Endodermal cell (in vitro differentiated cells): Measurements from ENCODE around the gene SOX13. TPM values are rescaled to one million over a fixed set of nuclear protein-coding genes. Genes with fewer than 3 reads are reported as not detected.
A peak's percentile ranks its signal among the peaks of the same experiment; 100 is the strongest.

Experiments
- DNase-seq: peaks from one replicate; pipeline ENCODE4 v3.0.0-alpha.2; 2017
- H3K27ac ChIP-seq: 2 replicates; pipeline ENCODE4 v1.5.1; 2013; ENCODE audit warnings: mild to moderate bottlenecking, low read depth, low read length, moderate library complexity
- H3K27me3 ChIP-seq: 2 replicates; pipeline ENCODE4 v1.6.1; 2013; ENCODE audit warnings: mild to moderate bottlenecking, low read length, moderate library complexity; ENCODE audit not compliant: insufficient read depth, control insufficient read depth, poor library complexity, severe bottlenecking
- H3K36me3 ChIP-seq: 2 replicates; pipeline ENCODE4 v1.7.0; 2013; ENCODE audit warnings: mild to moderate bottlenecking, low read length, moderate library complexity; ENCODE audit not compliant: control insufficient read depth, insufficient read depth
- H3K4me1 ChIP-seq: one replicate; pipeline ENCODE4 v1.7.0; 2013; ENCODE audit warnings: low read length; ENCODE audit not compliant: control insufficient read depth, insufficient read depth
- H3K4me3 ChIP-seq: 2 replicates; pipeline ENCODE4 v1.5.1; 2013; ENCODE audit warnings: mild to moderate bottlenecking, low read length, moderate library complexity
- H3K9ac ChIP-seq: 2 replicates; pipeline ENCODE4 v1.6.1; 2013; ENCODE audit warnings: mild to moderate bottlenecking, low read length, moderate library complexity; ENCODE audit not compliant: poor library complexity, severe bottlenecking; ENCODE audit errors: extremely low read depth
- H3K9me3 ChIP-seq: 2 replicates; pipeline ENCODE4 v1.6.1; 2013; ENCODE audit warnings: mild to moderate bottlenecking, low read length, moderate library complexity; ENCODE audit not compliant: control insufficient read depth
- H3K27ac Mint-ChIP-seq: 2 replicates; pipeline ENCODE4 v1.8.0; 2020; ENCODE audit warnings: mixed read lengths
- H3K27me3 Mint-ChIP-seq: 2 replicates; pipeline ENCODE4 v1.8.0; 2021; ENCODE audit warnings: mild to moderate bottlenecking, mixed read lengths; ENCODE audit not compliant: insufficient read depth
- H3K36me3 Mint-ChIP-seq: 2 replicates; pipeline ENCODE4 v1.8.0; 2020; ENCODE audit warnings: low read depth, mixed read lengths
- H3K4me1 Mint-ChIP-seq: 2 replicates; pipeline ENCODE4 v1.8.0; 2020; ENCODE audit warnings: mixed read lengths
- H3K4me3 Mint-ChIP-seq: 2 replicates; pipeline ENCODE4 v1.8.0; 2020; ENCODE audit warnings: mild to moderate bottlenecking, moderate library complexity, mixed read lengths
- H3K9me3 Mint-ChIP-seq: 2 replicates; pipeline ENCODE4 v1.8.0; 2020; ENCODE audit warnings: mild to moderate bottlenecking, mixed read lengths
- WGBS, 2 experiments: methylation state at CpG; one replicate each; pipeline versions ENCODE4 v1.1.5 to v1.1.7; 2013; ENCODE audit warnings: missing lambda C conversion rate in 2 of 2, mixed read lengths in 1 of 2; ENCODE audit not compliant: insufficient coverage in 1 of 2, insufficient read length in 1 of 2; 5-methylcytosine and 5-hydroxymethylcytosine counted together
- total RNA-seq, 2 donors: library from RNA; stranded (reverse); fragmentation: NEBNext Ultra II Directional in 1 of 2; extraction: Animal tissue kit (Norgen Biotek cat#: 25700) in 1 of 2; gene quantifications; 2 replicates in 1 of 2; 3 replicates in 1 of 2; pipeline ENCODE4 v1.2.1, GENCODE V29; 2021
- TF ChIP-seq, protein P1 (sequence below): fragments of 200-600 bp; sonication (generic); conservative IDR thresholded peaks from 2 replicates; pipeline ENCODE4 v1.5.0; 2021; ENCODE audit warnings: antibody characterized with exemption, mild to moderate bottlenecking

The SOX13 gene
- total RNA-seq, 2 donors from 2014 or later = 75.3 to 85.3 TPM

DNA sequence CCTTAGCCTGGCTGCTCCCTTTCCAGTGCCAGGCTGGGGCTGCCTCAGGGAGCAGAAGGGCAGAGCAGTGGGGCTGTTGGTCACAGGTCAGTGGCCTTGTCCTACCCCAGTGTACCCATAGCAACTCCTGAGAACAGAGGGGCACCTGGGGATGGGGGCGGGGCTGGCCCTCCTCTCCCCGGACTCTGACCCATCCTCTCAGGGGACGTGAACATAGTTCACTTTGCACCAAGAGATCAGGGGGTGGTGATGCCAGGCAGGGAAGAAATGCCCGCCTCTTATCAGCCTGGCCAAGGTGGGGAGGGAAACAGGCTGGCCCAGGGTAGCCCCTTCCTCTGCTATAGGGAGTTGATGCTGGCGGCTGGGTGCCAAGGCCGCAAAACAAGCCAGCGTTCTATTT, 74.0 kb downstream of the SOX13 start:
- Histone ChIP-seq H3K4me3 (no peak overlapping the region), H3K36me3 (no peaks in the 10 kb centered on the region), H3K9ac (no peak overlapping the region), H3K27me3 (peaks cover 37% of the 10 kb centered on the region), H3K9me3 (no peaks in the 10 kb centered on the region), H3K27ac (no peak overlapping the region), H3K4me1 (no peaks in the 10 kb centered on the region)
- TF ChIP-seq, protein P1, sequence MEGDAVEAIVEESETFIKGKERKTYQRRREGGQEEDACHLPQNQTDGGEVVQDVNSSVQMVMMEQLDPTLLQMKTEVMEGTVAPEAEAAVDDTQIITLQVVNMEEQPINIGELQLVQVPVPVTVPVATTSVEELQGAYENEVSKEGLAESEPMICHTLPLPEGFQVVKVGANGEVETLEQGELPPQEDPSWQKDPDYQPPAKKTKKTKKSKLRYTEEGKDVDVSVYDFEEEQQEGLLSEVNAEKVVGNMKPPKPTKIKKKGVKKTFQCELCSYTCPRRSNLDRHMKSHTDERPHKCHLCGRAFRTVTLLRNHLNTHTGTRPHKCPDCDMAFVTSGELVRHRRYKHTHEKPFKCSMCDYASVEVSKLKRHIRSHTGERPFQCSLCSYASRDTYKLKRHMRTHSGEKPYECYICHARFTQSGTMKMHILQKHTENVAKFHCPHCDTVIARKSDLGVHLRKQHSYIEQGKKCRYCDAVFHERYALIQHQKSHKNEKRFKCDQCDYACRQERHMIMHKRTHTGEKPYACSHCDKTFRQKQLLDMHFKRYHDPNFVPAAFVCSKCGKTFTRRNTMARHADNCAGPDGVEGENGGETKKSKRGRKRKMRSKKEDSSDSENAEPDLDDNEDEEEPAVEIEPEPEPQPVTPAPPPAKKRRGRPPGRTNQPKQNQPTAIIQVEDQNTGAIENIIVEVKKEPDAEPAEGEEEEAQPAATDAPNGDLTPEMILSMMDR = no peak
- Mint-ChIP-seq H3K9me3 (no peaks in the 10 kb centered on the region), H3K4me1 (peaks cover 18% of the 10 kb centered on the region), H3K27ac (no peak overlapping the region), H3K36me3 (no peaks in the 10 kb centered on the region), H3K4me3 (no peak overlapping the region), H3K27me3 (peaks cover 21% of the 10 kb centered on the region)
- DNase-seq = no peak
- WGBS, 2 experiments = 90 to 91% methylated on average over 2 to 7 of the region's 7 CpGs

DNA sequence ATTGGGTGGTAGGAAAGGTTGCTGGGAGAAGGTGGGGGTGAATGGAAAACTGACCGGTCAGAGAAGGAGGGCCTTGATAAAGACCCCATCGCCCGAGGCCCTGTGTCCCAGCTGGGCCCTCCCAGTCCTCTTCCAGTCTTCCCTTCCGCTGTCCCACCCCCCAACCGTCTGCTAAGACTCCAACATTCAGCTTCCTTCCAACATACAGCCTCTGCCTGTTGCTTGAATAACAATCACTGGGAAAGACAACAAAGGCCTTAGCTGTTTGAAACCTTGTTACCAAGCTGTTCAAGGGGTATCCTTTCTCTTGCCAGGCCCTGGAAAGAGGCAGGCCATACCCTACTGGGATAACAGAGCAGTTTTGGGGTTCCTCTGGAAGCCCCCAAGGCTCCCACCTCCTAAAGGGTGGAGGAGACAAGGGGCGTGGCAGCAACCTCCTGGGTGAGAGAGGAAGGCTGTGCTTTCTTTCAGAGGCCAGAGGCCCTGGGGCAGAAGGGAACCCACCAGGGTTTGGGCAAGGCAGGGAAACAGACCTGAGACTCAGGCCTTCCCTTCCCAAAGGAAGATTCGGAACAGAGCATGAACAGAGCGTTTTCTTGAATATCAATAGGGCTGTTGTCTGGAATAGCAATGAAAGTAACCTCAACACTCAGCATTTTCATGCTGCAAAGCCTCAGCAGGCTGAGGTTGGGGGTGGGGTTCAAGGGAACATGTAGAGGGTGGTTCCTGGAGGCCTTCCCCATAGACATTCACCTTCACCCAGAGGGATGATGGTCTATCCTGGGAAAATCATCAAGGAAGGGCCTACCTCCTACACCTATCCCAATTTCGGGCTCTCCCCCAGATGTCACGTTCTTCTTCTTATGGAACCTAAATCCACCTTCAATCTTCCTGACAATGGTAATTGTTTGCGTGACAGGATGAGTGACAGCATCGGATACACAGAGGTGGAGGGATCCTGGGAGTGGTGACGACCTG, 74.8 kb downstream of the SOX13 start:
- Mint-ChIP-seq H3K36me3 (no peaks in the 10 kb centered on the region), H3K9me3 (no peaks in the 10 kb centered on the region), H3K4me1 (peaks cover 18% of the 10 kb centered on the region), H3K27ac (peak overlapping the region; percentile 53), H3K27me3 (peaks cover 27% of the 10 kb centered on the region), H3K4me3 (no peak overlapping the region)
- Histone ChIP-seq H3K4me3 (no peak overlapping the region), H3K27me3 (peaks cover 38% of the 10 kb centered on the region), H3K9me3 (no peaks in the 10 kb centered on the region), H3K36me3 (no peaks in the 10 kb centered on the region), H3K27ac (no peak overlapping the region), H3K9ac (no peak overlapping the region), H3K4me1 (no peaks in the 10 kb centered on the region)
- 74 to 75% methylated on average over 9 to 13 of the region's 13 CpGs for WGBS, 2 experiments
- peak; percentile 58 for DNase-seq
- TF ChIP-seq, protein P1 = no peak

DNA sequence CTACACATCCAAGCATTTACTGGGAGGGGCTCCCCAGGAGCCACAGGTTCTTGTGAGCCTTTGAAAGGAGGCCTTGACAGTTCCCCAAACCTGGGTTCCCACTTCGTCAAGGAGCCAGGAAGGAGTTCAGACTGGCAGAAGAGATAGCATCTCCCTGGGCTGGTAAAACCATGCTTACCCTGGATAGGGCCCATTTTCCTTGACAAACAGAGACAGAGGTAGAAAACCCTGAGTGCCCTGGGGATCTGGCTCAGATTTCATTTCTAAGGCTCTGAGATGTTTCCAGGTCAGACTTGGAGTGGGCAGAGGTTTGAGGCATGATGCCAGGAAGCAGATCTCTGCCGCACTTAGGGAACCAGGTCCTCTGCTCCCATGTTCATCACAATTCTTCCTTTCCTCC, 76.2 kb downstream of the SOX13 start:
- peaks cover 36% of the 10 kb centered on the region for H3K27me3 Mint-ChIP-seq
- H3K4me3 Mint-ChIP-seq = no peak overlapping the region
- WGBS, 2 experiments = 93 to 100% methylated on average over 1 to 2 of the region's 2 CpGs

More for the DNA sequence above, 76.2 kb downstream of the SOX13 start:
- Histone ChIP-seq H3K9me3 (no peaks in the 10 kb centered on the region), H3K27me3 (peaks cover 36% of the 10 kb centered on the region), H3K36me3 (no peaks in the 10 kb centered on the region), H3K27ac (no peak overlapping the region), H3K9ac (no peak overlapping the region), H3K4me1 (no peaks in the 10 kb centered on the region), H3K4me3 (no peak overlapping the region)
- Mint-ChIP-seq H3K9me3 (no peaks in the 10 kb centered on the region), H3K27ac (no peak overlapping the region), H3K4me1 (peaks cover 18% of the 10 kb centered on the region), H3K36me3 (no peaks in the 10 kb centered on the region)
- no peak for DNase-seq
- TF ChIP-seq, protein P1 = no peak
